ENCODE results near the gene PRELID2. TPM values are rescaled to one million over a fixed set of nuclear protein-coding genes. Genes with fewer than 3 reads are reported as not detected.

The PRELID2 gene
- polyA plus RNA-seq, 3 donors, result 0.77 to 2.0 (median 1.5) TPM

DNA sequence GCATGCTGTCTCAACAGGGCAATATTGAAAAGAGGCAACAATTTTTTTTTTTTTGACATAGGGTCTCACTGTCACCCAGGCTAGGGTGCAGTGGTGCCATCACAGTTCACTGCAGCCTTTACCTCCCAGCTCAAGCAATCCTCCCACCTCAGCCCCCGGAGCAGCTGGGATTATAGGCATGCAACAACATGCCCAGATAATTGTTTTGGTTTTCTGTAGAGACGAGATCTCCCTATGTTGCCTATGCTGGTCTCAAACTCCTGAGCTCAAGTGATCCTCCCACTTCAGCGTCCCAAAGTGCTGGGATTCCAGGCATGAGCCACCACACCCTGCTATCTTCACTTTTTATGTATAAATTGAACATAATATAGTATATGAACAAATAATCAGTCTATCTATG lies 47.6 kb downstream of the PRELID2 start:
- Mint-ChIP-seq H3K27ac (no peak overlapping the region), H3K9me3 (peaks cover 0 to 3% (median 0%) of the 10 kb centered on the region in 7 donors), H3K4me3 (no peak overlapping the region), H3K27me3 (ENCODE audit: low read depth in 3 of 3) (no peaks in the 10 kb centered on the region), H3K4me1 (peaks cover 8% of the 10 kb centered on the region), H3K36me3 (peaks cover 0 to 10% of the 10 kb centered on the region in 2 donors)
- H3K4me2 ChIP-seq (replicated peaks; ENCODE audit: extremely low read depth, low read length, poor library complexity, severe bottlenecking), result no peak overlapping the region
- H3K4me3 ChIP-seq (replicated peaks in 1 of 3; ENCODE audit: low read depth in 2 of 3, low read length in 3 of 3), result no peak overlapping the region
- H3K27ac ChIP-seq (ENCODE audit: low read depth in 1 of 2, low read length in 2 of 2), result no peak overlapping the region
- TF ChIP-seq, protein P1, sequence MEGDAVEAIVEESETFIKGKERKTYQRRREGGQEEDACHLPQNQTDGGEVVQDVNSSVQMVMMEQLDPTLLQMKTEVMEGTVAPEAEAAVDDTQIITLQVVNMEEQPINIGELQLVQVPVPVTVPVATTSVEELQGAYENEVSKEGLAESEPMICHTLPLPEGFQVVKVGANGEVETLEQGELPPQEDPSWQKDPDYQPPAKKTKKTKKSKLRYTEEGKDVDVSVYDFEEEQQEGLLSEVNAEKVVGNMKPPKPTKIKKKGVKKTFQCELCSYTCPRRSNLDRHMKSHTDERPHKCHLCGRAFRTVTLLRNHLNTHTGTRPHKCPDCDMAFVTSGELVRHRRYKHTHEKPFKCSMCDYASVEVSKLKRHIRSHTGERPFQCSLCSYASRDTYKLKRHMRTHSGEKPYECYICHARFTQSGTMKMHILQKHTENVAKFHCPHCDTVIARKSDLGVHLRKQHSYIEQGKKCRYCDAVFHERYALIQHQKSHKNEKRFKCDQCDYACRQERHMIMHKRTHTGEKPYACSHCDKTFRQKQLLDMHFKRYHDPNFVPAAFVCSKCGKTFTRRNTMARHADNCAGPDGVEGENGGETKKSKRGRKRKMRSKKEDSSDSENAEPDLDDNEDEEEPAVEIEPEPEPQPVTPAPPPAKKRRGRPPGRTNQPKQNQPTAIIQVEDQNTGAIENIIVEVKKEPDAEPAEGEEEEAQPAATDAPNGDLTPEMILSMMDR (IDR thresholded peaks at IDR 0.05), result no peak
- no peaks in the 10 kb centered on the region for H3K9me3 ChIP-seq (replicated peaks in 1 of 2; ENCODE audit: control insufficient read depth in 1 of 2, insufficient read depth in 1 of 2, low read length in 2 of 2)
- H3K27me3 ChIP-seq (ENCODE audit: control insufficient read depth in 2 of 2, insufficient read depth in 2 of 2, low read length in 2 of 2), result no peaks in the 10 kb centered on the region
- no peaks in the 10 kb centered on the region for H3K79me2 ChIP-seq (ENCODE audit: insufficient read depth, low read length)
- WGBS (ENCODE audit: insufficient coverage), result no CpG with 5 or more reads among the region's 3 CpGs
- H3K36me3 ChIP-seq (replicated peaks in 1 of 2; ENCODE audit: control insufficient read depth in 1 of 2, insufficient read depth in 2 of 2, low read length in 2 of 2), result no peaks in the 10 kb centered on the region
- no peak overlapping the region for H2AFZ ChIP-seq (ENCODE audit: insufficient read depth, low read depth, low read length, poor library complexity, severe bottlenecking)
- H4K20me1 ChIP-seq (ENCODE audit: insufficient read depth, low read length), result no peaks in the 10 kb centered on the region
- H3K4me1 ChIP-seq (ENCODE audit: control insufficient read depth in 1 of 2, insufficient read depth in 2 of 2, low read length in 2 of 2), result no peaks in the 10 kb centered on the region
- DNase-seq, result no peak
- intact Hi-C loops (cut with micrococcal nuclease), result no loop called here
- H3K9ac ChIP-seq (ENCODE audit: insufficient read depth, low read length, poor library complexity, severe bottlenecking), result no peak overlapping the region

DNA sequence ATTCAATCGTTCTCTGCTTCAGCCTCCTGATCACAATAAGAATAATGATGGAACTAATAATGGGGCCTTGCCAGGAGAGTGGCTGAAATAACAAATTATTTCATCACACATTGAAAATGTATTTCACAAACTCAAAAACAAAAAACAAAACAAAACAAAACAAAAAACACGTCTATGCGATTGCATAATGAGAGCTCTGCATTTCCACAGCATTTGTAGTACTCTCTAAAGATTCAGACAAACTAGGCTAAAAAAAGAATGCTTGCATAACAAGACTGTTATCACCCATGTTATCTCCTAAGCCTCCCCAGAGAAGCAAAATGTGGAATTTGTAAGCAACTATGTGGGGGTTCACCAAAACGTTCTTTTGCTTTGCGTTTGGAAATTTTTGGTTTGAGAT lies 48.1 kb downstream of the PRELID2 start:
- intact Hi-C loops (cut with micrococcal nuclease), result no loop called here
- Histone ChIP-seq H2AFZ (ENCODE audit: insufficient read depth, low read depth, low read length, poor library complexity, severe bottlenecking) (no peak overlapping the region), H3K4me2 (replicated peaks; ENCODE audit: extremely low read depth, low read length, poor library complexity, severe bottlenecking) (no peak overlapping the region), H3K27me3 (ENCODE audit: control insufficient read depth in 2 of 2, insufficient read depth in 2 of 2, low read length in 2 of 2) (no peaks in the 10 kb centered on the region), H3K4me1 (ENCODE audit: control insufficient read depth in 1 of 2, insufficient read depth in 2 of 2, low read length in 2 of 2) (no peaks in the 10 kb centered on the region), H3K9me3 (replicated peaks in 1 of 2; ENCODE audit: control insufficient read depth in 1 of 2, insufficient read depth in 1 of 2, low read length in 2 of 2) (no peaks in the 10 kb centered on the region), H3K9ac (ENCODE audit: insufficient read depth, low read length, poor library complexity, severe bottlenecking) (no peak overlapping the region), H3K79me2 (ENCODE audit: insufficient read depth, low read length) (no peaks in the 10 kb centered on the region), H3K36me3 (replicated peaks in 1 of 2; ENCODE audit: control insufficient read depth in 1 of 2, insufficient read depth in 2 of 2, low read length in 2 of 2) (no peaks in the 10 kb centered on the region), H3K27ac (ENCODE audit: low read depth in 1 of 2, low read length in 2 of 2) (no peak overlapping the region), H3K4me3 (replicated peaks in 1 of 3; ENCODE audit: low read depth in 2 of 3, low read length in 3 of 3) (no peak overlapping the region), H4K20me1 (ENCODE audit: insufficient read depth, low read length) (no peaks in the 10 kb centered on the region)
- H3K36me3 Mint-ChIP-seq, result peaks cover 0 to 10% of the 10 kb centered on the region in 2 donors
- H3K27me3 Mint-ChIP-seq (ENCODE audit: low read depth in 3 of 3), result no peaks in the 10 kb centered on the region
- peaks cover 8% of the 10 kb centered on the region for H3K4me1 Mint-ChIP-seq
- peaks cover 0 to 3% (median 0%) of the 10 kb centered on the region in 7 donors for H3K9me3 Mint-ChIP-seq
- TF ChIP-seq, protein P1 (IDR thresholded peaks at IDR 0.05), result no peak
- no peak overlapping the region for H3K4me3 Mint-ChIP-seq
- no peak for DNase-seq
- WGBS (ENCODE audit: insufficient coverage), result 50% methylated on average over 2 of the region's 5 CpGs
- H3K27ac Mint-ChIP-seq, result no peak overlapping the region
